HG03469 (cell line): ENCODE data around the gene PRDM16.

Source experiments
- ATAC-seq: cut with Tn5 transposase; IDR thresholded peaks from one replicate; pipeline ENCODE4 v1.9.1; 2021; ENCODE audit warnings: mild to moderate bottlenecking, moderate library complexity, moderate number of reproducible peaks; ENCODE audit not compliant: unreplicated experiment

PRDM16 gene

GRCh38 chr1:3068564-3069431 lies at the start of gene PRDM16:
PRDM16 (plus strand) TSS chr1:3069203; CDS start chr1:3069260, 57 bp downstream.
- ATAC-seq, result no peak

- no peak for ATAC-seq
These were observed 49.4 kb upstream of the PRDM16 start for GRCh38 chr1:3019516-3020051.

GRCh38 chr1:3020263-3020909 lies 48.6 kb upstream of the PRDM16 start:
- no peak for ATAC-seq

- no peak for ATAC-seq
These were observed 47.8 kb upstream of the PRDM16 start, which contains the start of gene ACTRT2 for GRCh38 chr1:3021233-3021671. ACTRT2 (plus strand) TSS chr1:3021467; CDS start chr1:3021687, 220 bp downstream.

- ATAC-seq, result no peak
These were observed 47.1 kb upstream of the PRDM16 start for GRCh38 chr1:3021801-3022401.

- ATAC-seq, result no peak
These were observed 46.5 kb upstream of the PRDM16 start for GRCh38 chr1:3022511-3022973.

- ATAC-seq, result no peak
These were observed 46.0 kb upstream of the PRDM16 start for GRCh38 chr1:3022976-3023375.

- no peak for ATAC-seq
These were observed 45.0 kb upstream of the PRDM16 start for GRCh38 chr1:3024019-3024418.

GRCh38 chr1:3024588-3024987 lies 44.4 kb upstream of the PRDM16 start:
- ATAC-seq, result no peak

GRCh38 chr1:3026124-3026523 lies 42.9 kb upstream of the PRDM16 start:
- no peak for ATAC-seq

GRCh38 chr1:3026581-3027391 lies 42.2 kb upstream of the PRDM16 start:
- ATAC-seq, result no peak

GRCh38 chr1:3027611-3028371 lies 41.2 kb upstream of the PRDM16 start:
- ATAC-seq, result no peak

- no peak for ATAC-seq
These were observed 40.3 kb upstream of the PRDM16 start for GRCh38 chr1:3028531-3029282.

- ATAC-seq, result no peak
These were observed 39.5 kb upstream of the PRDM16 start for GRCh38 chr1:3029481-3029961.

GRCh38 chr1:3029991-3030662 lies 38.9 kb upstream of the PRDM16 start:
- ATAC-seq, result no peak

GRCh38 chr1:3030663-3031381 lies 38.2 kb upstream of the PRDM16 start:
- ATAC-seq, result no peak

GRCh38 chr1:3031401-3032221 lies 37.4 kb upstream of the PRDM16 start:
- ATAC-seq, result no peak
